Measurements from ENCODE around the gene RHOF.

GRCh38 chr12:121812320-121812871 lies 18.9 kb upstream of the RHOF start:
- TF ChIP-seq HBP1 (CRISPR knock-in tag; IDR thresholded peaks at IDR 0.05; ENCODE audit: low read depth) (no peak), POLR2AphosphoS2 (IDR thresholded peaks at IDR 0.05; ENCODE audit: low read depth, low read length) (no peak), CTCF (CRISPR knock-in tag; IDR thresholded peaks at IDR 0.05) (no peak)

Measured in HepG2 (cell line).